Measurements from ENCODE around the gene KCNK1. TPM values are rescaled to one million over a fixed set of nuclear protein-coding genes. Genes with fewer than 3 reads are reported as not detected.

KCNK1 gene
- total and polyA plus RNA-seq, 2 of the 8 experiments (the other 6 are each of a cell fraction or from before 2014, with no cell fraction given): 11.9 to 16.5 TPM

DNA sequence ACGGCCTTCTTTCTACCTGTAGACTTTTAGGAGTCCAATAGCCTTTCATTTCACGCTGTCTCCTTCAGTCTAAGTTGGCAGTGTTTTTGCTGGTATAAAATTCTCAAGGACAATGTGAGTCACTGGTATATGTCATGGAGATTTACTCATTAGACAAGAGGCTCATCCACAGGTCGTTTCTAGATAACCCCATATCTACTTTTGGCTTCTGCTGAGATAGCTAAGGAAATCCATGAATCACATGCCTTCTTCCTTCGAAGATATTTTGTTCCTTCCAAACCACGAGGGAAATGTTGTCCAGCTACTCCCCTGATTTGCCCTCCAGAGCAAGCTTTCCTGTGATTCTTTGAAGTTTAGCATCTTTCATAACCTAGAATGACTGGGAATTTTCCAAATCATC is 38.5 kb upstream of the KCNK1 start:
- H2BK12ac ChIP-seq (ENCODE audit: low read depth, low read length): no peak overlapping the region
- no peak overlapping the region for H3K56ac ChIP-seq (replicated peaks; ENCODE audit: insufficient read length, low read depth, low read length)
- H3K4me3 ChIP-seq (ENCODE audit: extremely low read depth in 1 of 4, insufficient read depth in 2 of 4, low read depth in 3 of 4, low read length in 4 of 4): no peak overlapping the region
- H4K5ac ChIP-seq (ENCODE audit: insufficient read length, low read depth, low read length): no peak overlapping the region
- no peaks in the 10 kb centered on the region for H3K36me3 ChIP-seq (ENCODE audit: control insufficient read depth in 2 of 4, insufficient read depth in 4 of 4, low read length in 3 of 4)
- H3K23me2 ChIP-seq (ENCODE audit: low read depth, low read length): no peaks in the 10 kb centered on the region
- no peaks in the 10 kb centered on the region for H4K20me1 ChIP-seq (replicated peaks in 1 of 2; ENCODE audit: control insufficient read depth in 1 of 2, insufficient read depth in 2 of 2, low read length in 2 of 2)
- ChIA-PET CTCF (ENCODE audit: partially characterized antibody) (no interaction called here), POLR2A (ENCODE audit: partially characterized antibody) (no interaction called here)
- 0 out of 4 replicates have a peak, but pooled peaks cover 0 to 3% of the 10 kb centered on the region in 2 experiments for H3K9me3 ChIP-seq (ENCODE audit: insufficient read depth in 2 of 2, low read depth in 1 of 2, low read length in 1 of 2)
- no peak for DNase-seq (ENCODE audit: low read depth in 1 of 2, low spot score in 2 of 2)
- H2BK20ac ChIP-seq (ENCODE audit: low read length): no peak overlapping the region
- no peak overlapping the region for H3K14ac ChIP-seq (ENCODE audit: insufficient read length)
- H2BK15ac ChIP-seq (ENCODE audit: low read length): no peak overlapping the region
- H3K79me2 ChIP-seq (ENCODE audit: control insufficient read depth in 1 of 2, insufficient read depth in 2 of 2, low read length in 2 of 2): no peaks in the 10 kb centered on the region
- no peak overlapping the region for H4K91ac ChIP-seq (replicated peaks; ENCODE audit: insufficient read length, low read length)
- no peak overlapping the region for H4K8ac ChIP-seq (ENCODE audit: extremely low read depth, insufficient read depth, low read length)
- H2BK5ac ChIP-seq (ENCODE audit: low read depth, low read length): no peak overlapping the region
- no peak overlapping the region for H3K18ac ChIP-seq (ENCODE audit: extremely low read depth, low read length)
- no peak overlapping the region for H3K27ac ChIP-seq (ENCODE audit: low read depth, low read length)
- peaks cover 0 to 2% (median 0%) of the 10 kb centered on the region in 4 experiments; a peak in 1 of 7 replicates for H3K27me3 ChIP-seq (replicated peaks in 1 of 4; ENCODE audit: control insufficient read depth in 3 of 4, extremely low read depth in 1 of 4, insufficient read depth in 3 of 4, low read length in 3 of 4)
- no peak overlapping the region for H3K9ac ChIP-seq (replicated peaks in 1 of 4; ENCODE audit: extremely low read depth in 1 of 4, low read depth in 3 of 4, low read length in 3 of 4)
- WGBS, 2 experiments (ENCODE audit: extremely low coverage in 1 of 2, insufficient coverage in 1 of 2, insufficient read length in 1 of 2, insufficient replicate concordance in 2 of 2, low coverage in 1 of 2, low lambda C conversion rate in 2 of 2, missing lambda C conversion rate in 1 of 2): 91% methylated on average over 5 of the region's 5 CpGs; no CpG with 5 or more reads in 1 of the 2 experiments
- no peak overlapping the region for H3K4me2 ChIP-seq (ENCODE audit: insufficient read depth in 1 of 2, low read depth in 2 of 2, low read length in 2 of 2)
- no peaks in the 10 kb centered on the region for H3K4me1 ChIP-seq (replicated peaks in 1 of 4; ENCODE audit: control insufficient read depth in 3 of 4, insufficient read depth in 4 of 4, low read length in 3 of 4)
- no peaks in the 10 kb centered on the region for H3K79me1 ChIP-seq (ENCODE audit: low read depth, low read length)
- no peak overlapping the region for H2BK120ac ChIP-seq (replicated peaks; ENCODE audit: low read depth, low read length)
- H3K4ac ChIP-seq (replicated peaks; ENCODE audit: insufficient read length, low read depth, low read length): no peak overlapping the region
- H2AFZ ChIP-seq (ENCODE audit: low read length): no peak overlapping the region
- no peak overlapping the region for H2AK5ac ChIP-seq (ENCODE audit: low read depth, low read length)
- H3K23ac ChIP-seq (ENCODE audit: insufficient read length): no peak overlapping the region
- no peak for FAIRE-seq
- no peak for TF ChIP-seq CEBPB (IDR thresholded peaks at IDR 0.05; ENCODE audit: low read depth, low read length)
- no peak for TF ChIP-seq MAX (IDR thresholded peaks at IDR 0.05)
- no peak for TF ChIP-seq BCL11A (IDR thresholded peaks at IDR 0.05; ENCODE audit: low read depth in 2 of 2, low read length in 2 of 2)
- TF ChIP-seq HDAC6 (IDR thresholded peaks at IDR 0.05; ENCODE audit: low read depth, low read length): no peak
- no peak for TF ChIP-seq POU5F1 (IDR thresholded peaks at IDR 0.05; ENCODE audit: low read depth, low read length)
- TF ChIP-seq JUN (IDR thresholded peaks at IDR 0.05; ENCODE audit: low read depth, low read length): no peak
- TF ChIP-seq RAD21 (IDR thresholded peaks at IDR 0.05 in 1 of 2, conservative IDR thresholded peaks at IDR 0.05 in 1 of 2; ENCODE audit: low read depth in 2 of 2, low read length in 2 of 2): no peak
- TF ChIP-seq CREB1 (IDR thresholded peaks at IDR 0.05): no peak
- no peak for TF ChIP-seq EZH2 (IDR thresholded peaks at IDR 0.05; ENCODE audit: low read depth, low read length, severe bottlenecking)
- TF ChIP-seq FOSL1 (IDR thresholded peaks at IDR 0.05; ENCODE audit: insufficient read depth, low read depth, low read length): no peak
- no peak for TF ChIP-seq MAFK (IDR thresholded peaks at IDR 0.05; ENCODE audit: low read depth, low read length)
- no peak for TF ChIP-seq TEAD4 (IDR thresholded peaks at IDR 0.05; ENCODE audit: low read depth, low read length)
- no peak for TF ChIP-seq TAF1 (IDR thresholded peaks at IDR 0.05; ENCODE audit: low read depth, low read length)
- no peak for TF ChIP-seq NRF1 (IDR thresholded peaks at IDR 0.05; ENCODE audit: low read depth, low read length)
- TF ChIP-seq, protein P1, sequence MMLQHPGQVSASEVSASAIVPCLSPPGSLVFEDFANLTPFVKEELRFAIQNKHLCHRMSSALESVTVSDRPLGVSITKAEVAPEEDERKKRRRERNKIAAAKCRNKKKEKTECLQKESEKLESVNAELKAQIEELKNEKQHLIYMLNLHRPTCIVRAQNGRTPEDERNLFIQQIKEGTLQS (IDR thresholded peaks at IDR 0.05; ENCODE audit: insufficient read depth, low read depth, low read length): no peak

Data from H1 (cell line).